Stimulated activated CD8-positive, alpha-beta memory T cell treated with anti-CD3 and anti-CD28 coated beads, Interleukin-12 subunit alpha, Interleukin-12 subunit beta, amount 100 ng/mL, for 24 hours (primary cell): ENCODE results near the gene CHCHD10.
A peak's percentile ranks its signal among the peaks of the same experiment; 100 is the strongest.

Experiments used
- DNase-seq: peaks from one replicate; pipeline ENCODE4 v3.0.0-alpha.2; 2020; ENCODE audit errors: extremely low read depth

CHCHD10 gene

GRCh38 chr22:23787910-23788309 lies 20.1 kb upstream of the CHCHD10 start:
- no peak for DNase-seq

- DNase-seq, result no peak
These were observed 19.8 kb upstream of the CHCHD10 start for GRCh38 chr22:23787600-23787896.

- peak; percentile 74 for DNase-seq
These were observed 19.2 kb upstream of the CHCHD10 start, which contains the start of gene SMARCB1 for GRCh38 chr22:23786752-23787599. SMARCB1 (plus strand) TSS chr22:23786966; CDS start chr22:23787170, 204 bp downstream.

- no peak for DNase-seq
These were observed 18.5 kb upstream of the CHCHD10 start for GRCh38 chr22:23786261-23786710.

- DNase-seq, result no peak
These were observed 16.5 kb upstream of the CHCHD10 start for GRCh38 chr22:23784215-23784732.

GRCh38 chr22:23783265-23784150 lies 15.7 kb upstream of the CHCHD10 start:
- DNase-seq, result no peak

GRCh38 chr22:23782703-23783102 lies 14.9 kb upstream of the CHCHD10 start:
- no peak for DNase-seq

GRCh38 chr22:23782252-23782651 lies 14.5 kb upstream of the CHCHD10 start:
- no peak for DNase-seq

GRCh38 chr22:23781511-23782183 lies 13.9 kb upstream of the CHCHD10 start:
- DNase-seq, result no peak

GRCh38 chr22:23781065-23781464 lies 13.3 kb upstream of the CHCHD10 start:
- no peak for DNase-seq

- no peak for DNase-seq
These were observed 12.5 kb upstream of the CHCHD10 start for GRCh38 chr22:23780146-23780748.

- no peak for DNase-seq
These were observed 12.0 kb upstream of the CHCHD10 start for GRCh38 chr22:23779731-23780130.

GRCh38 chr22:23779083-23779482 lies 11.3 kb upstream of the CHCHD10 start:
- DNase-seq, result no peak

- DNase-seq, result no peak
These were observed 10.8 kb upstream of the CHCHD10 start for GRCh38 chr22:23778577-23778900.

GRCh38 chr22:23777776-23778576 lies 10.2 kb upstream of the CHCHD10 start:
- no peak for DNase-seq

- DNase-seq, result no peak
These were observed 8.1 kb upstream of the CHCHD10 start for GRCh38 chr22:23775779-23776375.

GRCh38 chr22:23774922-23775436 lies 7.2 kb upstream of the CHCHD10 start:
- DNase-seq, result no peak

GRCh38 chr22:23774114-23774921 lies 6.5 kb upstream of the CHCHD10 start:
- no peak for DNase-seq

- no peak for DNase-seq
These were observed 5.8 kb upstream of the CHCHD10 start for GRCh38 chr22:23773483-23774113.
